Glutamatergic neuron (in vitro differentiated cells): ENCODE results near the gene PUDP. TPM values are rescaled to one million over a fixed set of nuclear protein-coding genes. Genes with fewer than 3 reads are reported as not detected.

Experiments used
- DNase-seq: peaks from one replicate; pipeline ENCODE4 v3.0.0; 2022
- H3K27ac Mint-ChIP-seq: one replicate; pipeline ENCODE4 v1.8.0; 2020; ENCODE audit warnings: mild to moderate bottlenecking, mixed read lengths, inconsistent platforms; ENCODE audit not compliant: unreplicated experiment
- H3K27me3 Mint-ChIP-seq: one replicate; pipeline ENCODE4 v1.8.0; 2020; ENCODE audit warnings: mild to moderate bottlenecking, moderate library complexity, mixed read lengths, inconsistent platforms; ENCODE audit not compliant: unreplicated experiment
- H3K36me3 Mint-ChIP-seq: one replicate; pipeline ENCODE4 v1.8.0; 2020; ENCODE audit warnings: mild to moderate bottlenecking, mixed read lengths, inconsistent platforms; ENCODE audit not compliant: unreplicated experiment
- H3K4me1 Mint-ChIP-seq: one replicate; pipeline ENCODE4 v1.8.0; 2020; ENCODE audit warnings: mild to moderate bottlenecking, low read depth, mixed read lengths, inconsistent platforms; ENCODE audit not compliant: unreplicated experiment
- H3K4me3 Mint-ChIP-seq: one replicate; pipeline ENCODE4 v1.8.0; 2020; ENCODE audit warnings: mild to moderate bottlenecking, mixed read lengths, inconsistent platforms; ENCODE audit not compliant: unreplicated experiment
- H3K9me3 Mint-ChIP-seq: one replicate; pipeline ENCODE4 v1.8.0; 2020; ENCODE audit warnings: mild to moderate bottlenecking, moderate library complexity, mixed read lengths, inconsistent platforms; ENCODE audit not compliant: unreplicated experiment
- total RNA-seq: library from RNA; stranded (reverse); fragmentation: NEBNext Ultra II Directional; extraction: Animal tissue kit (Norgen Biotek cat#: 25700); gene quantifications from one replicate; pipeline ENCODE4 v1.2.1, GENCODE V29; 2021; ENCODE audit not compliant: unreplicated experiment
- TF ChIP-seq, protein P1 (sequence below): fragments of 200-600 bp; sonication (generic); IDR thresholded peaks from one replicate; pipeline ENCODE4 v1.5.0; 2021; ENCODE audit not compliant: partially characterized antibody, unreplicated experiment

PUDP gene
- total RNA-seq, 1 donor from 2014 or later: 22.7 TPM

DNA sequence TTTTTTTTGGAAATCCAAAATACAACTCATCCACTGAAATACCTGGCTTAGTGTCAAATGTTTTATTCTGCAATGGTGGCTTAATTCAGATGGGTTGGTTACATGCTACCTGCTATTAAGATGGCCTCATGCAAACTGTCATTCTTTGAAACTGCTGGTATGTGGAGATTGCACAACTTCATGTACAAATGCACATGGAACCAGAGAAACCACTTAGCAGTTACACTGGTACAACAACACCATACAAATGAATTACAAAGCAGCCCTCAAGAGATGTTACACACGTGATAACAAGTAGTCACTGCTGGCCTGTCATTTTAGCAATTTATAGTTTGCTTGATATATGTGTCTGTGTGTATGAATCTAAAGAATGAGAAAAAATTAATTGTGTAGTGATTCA is 85.0 kb downstream of the PUDP start:
- Mint-ChIP-seq H3K4me1 (no peaks in the 10 kb centered on the region), H3K36me3 (no peaks in the 10 kb centered on the region), H3K27ac (no peak overlapping the region), H3K4me3 (no peak overlapping the region), H3K27me3 (no peaks in the 10 kb centered on the region), H3K9me3 (no peaks in the 10 kb centered on the region)
- TF ChIP-seq, protein P1, sequence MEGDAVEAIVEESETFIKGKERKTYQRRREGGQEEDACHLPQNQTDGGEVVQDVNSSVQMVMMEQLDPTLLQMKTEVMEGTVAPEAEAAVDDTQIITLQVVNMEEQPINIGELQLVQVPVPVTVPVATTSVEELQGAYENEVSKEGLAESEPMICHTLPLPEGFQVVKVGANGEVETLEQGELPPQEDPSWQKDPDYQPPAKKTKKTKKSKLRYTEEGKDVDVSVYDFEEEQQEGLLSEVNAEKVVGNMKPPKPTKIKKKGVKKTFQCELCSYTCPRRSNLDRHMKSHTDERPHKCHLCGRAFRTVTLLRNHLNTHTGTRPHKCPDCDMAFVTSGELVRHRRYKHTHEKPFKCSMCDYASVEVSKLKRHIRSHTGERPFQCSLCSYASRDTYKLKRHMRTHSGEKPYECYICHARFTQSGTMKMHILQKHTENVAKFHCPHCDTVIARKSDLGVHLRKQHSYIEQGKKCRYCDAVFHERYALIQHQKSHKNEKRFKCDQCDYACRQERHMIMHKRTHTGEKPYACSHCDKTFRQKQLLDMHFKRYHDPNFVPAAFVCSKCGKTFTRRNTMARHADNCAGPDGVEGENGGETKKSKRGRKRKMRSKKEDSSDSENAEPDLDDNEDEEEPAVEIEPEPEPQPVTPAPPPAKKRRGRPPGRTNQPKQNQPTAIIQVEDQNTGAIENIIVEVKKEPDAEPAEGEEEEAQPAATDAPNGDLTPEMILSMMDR: no peak
- no peak for DNase-seq

DNA sequence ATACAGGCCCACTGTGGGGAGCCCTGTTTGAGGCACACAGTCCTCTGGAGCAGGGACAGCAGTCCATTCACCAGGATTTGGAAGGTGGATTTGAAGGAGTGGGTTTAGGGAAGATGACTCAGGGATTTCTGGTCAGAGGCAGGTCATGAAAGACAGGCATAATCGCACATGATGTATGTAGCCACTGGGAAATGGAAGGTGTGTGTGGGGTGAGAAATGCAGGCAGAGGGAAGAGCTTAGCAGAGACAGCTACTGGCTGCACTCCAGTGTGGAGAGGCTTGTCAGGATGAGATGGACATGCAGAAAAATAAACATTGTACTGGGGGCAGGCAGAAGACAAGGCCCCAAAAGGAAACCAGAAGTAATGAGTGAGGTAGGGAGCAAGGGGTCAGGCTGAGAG is 85.7 kb downstream of the PUDP start:
- TF ChIP-seq, protein P1: no peak
- Mint-ChIP-seq H3K4me3 (no peak overlapping the region), H3K4me1 (no peaks in the 10 kb centered on the region), H3K9me3 (no peaks in the 10 kb centered on the region), H3K36me3 (no peaks in the 10 kb centered on the region), H3K27me3 (no peaks in the 10 kb centered on the region), H3K27ac (no peak overlapping the region)
- no peak for DNase-seq

DNA sequence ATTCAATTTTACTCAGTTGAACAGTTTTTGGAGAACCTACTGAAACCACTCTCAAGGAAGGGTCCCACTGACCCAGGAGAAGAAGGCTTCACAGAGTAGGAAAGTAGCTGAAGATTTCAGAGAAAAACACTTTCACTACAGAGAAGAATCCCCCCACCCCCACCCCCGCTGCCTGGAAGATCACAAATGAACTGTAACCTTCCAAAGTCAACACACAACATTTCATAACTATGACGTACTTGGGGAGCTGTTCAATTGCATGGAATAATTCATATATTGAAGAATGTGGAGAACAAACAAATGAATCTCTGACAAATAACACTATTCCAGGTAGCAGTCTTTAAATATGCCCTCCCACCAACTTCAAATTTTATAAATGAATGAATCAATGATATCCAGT is 86.5 kb downstream of the PUDP start:
- Mint-ChIP-seq H3K4me3 (no peak overlapping the region), H3K9me3 (no peaks in the 10 kb centered on the region), H3K27ac (no peak overlapping the region), H3K36me3 (no peaks in the 10 kb centered on the region), H3K27me3 (no peaks in the 10 kb centered on the region), H3K4me1 (no peaks in the 10 kb centered on the region)
- no peak for DNase-seq
- TF ChIP-seq, protein P1: no peak

DNA sequence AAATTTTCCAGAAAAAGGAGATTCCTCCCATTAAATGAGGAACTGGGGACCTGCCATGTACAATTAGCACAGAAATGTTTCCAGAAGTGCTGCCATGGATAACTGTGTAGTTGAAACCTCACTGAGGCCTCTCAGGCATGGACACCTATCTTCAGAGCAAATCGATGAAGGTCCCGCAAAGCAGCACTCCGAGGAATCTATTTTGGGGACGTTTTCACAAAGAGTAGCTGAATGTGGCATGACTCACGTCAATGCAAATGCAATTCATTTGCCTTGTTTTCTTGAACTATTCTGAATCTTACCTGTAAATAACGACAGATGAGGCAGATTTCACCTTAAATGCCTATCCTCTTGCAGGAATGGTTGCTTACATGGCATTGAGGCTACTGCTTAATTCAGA is 87.5 kb downstream of the PUDP start:
- DNase-seq: no peak
- H3K36me3 Mint-ChIP-seq: no peaks in the 10 kb centered on the region
- H3K27ac Mint-ChIP-seq: no peak overlapping the region
- H3K4me1 Mint-ChIP-seq: no peaks in the 10 kb centered on the region
- H3K4me3 Mint-ChIP-seq: no peak overlapping the region
- H3K9me3 Mint-ChIP-seq: no peaks in the 10 kb centered on the region
- H3K27me3 Mint-ChIP-seq: no peaks in the 10 kb centered on the region
- TF ChIP-seq, protein P1: no peak

DNA sequence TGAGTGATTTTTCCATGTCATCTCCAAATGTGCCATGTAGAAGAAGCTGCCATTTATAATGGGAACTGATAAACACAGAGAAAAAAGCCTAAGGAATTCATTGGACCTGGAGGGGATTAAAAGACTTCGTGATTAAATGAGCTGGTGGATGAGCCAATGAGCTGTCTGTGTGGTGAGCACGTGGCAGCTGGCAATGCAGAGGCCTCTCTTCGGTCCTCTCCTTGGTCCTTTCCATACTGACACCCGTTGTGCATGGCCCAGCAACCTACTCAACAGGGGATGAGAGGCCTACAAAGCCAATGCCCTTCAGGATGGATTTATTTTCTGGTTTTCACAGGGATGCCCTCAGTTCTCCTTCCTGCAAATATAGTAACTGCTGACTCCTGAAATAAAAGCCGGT is 88.1 kb downstream of the PUDP start:
- no peak for DNase-seq
- TF ChIP-seq, protein P1: no peak
- Mint-ChIP-seq H3K27ac (no peak overlapping the region), H3K36me3 (no peaks in the 10 kb centered on the region), H3K4me3 (no peak overlapping the region), H3K9me3 (no peaks in the 10 kb centered on the region), H3K4me1 (no peaks in the 10 kb centered on the region), H3K27me3 (no peaks in the 10 kb centered on the region)
